ENCODE data around the gene ZNF366.

ZNF366 gene

DNA sequence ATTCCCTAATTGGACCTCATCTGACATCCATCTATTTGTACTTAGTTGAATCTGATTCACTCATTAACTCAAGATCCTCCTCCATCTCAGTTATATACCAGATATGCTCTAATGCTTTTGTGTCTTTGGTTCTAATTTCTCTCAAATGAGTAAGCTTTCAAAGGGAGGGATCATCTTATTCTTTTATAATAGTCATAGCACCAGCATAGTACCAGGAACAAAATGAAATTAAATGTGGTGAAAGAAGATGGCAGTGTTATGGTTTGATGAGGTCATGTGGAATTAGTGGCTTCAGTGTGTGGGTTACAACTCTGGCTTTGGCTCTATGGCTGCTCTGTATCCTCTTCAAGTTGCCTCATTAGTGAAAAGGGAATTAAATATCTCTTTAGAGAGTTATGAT is 32.5 kb upstream of the ZNF366 start:
- Histone ChIP-seq H3K36me3 (ENCODE audit: control insufficient read depth, insufficient read depth, low read length) (no peaks in the 10 kb centered on the region), H3K9ac (ENCODE audit: low read length) (no peak overlapping the region), H3K4me1 (ENCODE audit: control insufficient read depth, insufficient read depth, low read length) (no peaks in the 10 kb centered on the region), H3K4me3 (ENCODE audit: low read length) (no peak overlapping the region), H3K27me3 (ENCODE audit: control insufficient read depth, insufficient read depth, low read length) (no peaks in the 10 kb centered on the region), H3K27ac (ENCODE audit: low read depth, low read length) (no peak overlapping the region)

- Histone ChIP-seq H3K4me1 (ENCODE audit: control insufficient read depth, insufficient read depth, low read length) (no peaks in the 10 kb centered on the region), H3K27me3 (ENCODE audit: control insufficient read depth, insufficient read depth, low read length) (no peaks in the 10 kb centered on the region)
Measured at GRCh38 chr5:72539038-72539437, 31.8 kb upstream of the ZNF366 start.

DNA sequence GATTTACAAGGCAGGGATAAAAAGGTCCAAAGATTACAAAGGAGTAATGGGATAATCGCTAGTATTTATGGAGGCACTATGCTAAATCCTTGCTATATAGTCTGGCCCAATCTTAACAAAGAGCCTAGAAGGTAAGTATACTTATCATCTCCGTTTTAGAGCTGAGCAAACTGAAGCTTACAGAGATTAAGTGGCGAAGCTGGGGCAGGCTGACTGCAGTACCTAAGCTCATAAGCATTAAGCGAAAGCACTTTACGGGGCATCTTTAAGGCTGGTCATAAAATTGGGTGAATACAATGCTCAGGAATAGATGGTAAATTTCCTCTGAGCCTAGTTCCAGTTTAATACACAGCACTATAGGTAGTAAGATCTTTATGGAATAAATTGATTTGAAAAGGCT is 30.0 kb upstream of the ZNF366 start:
- H3K4me1 ChIP-seq (ENCODE audit: control insufficient read depth, insufficient read depth, low read length) = no peaks in the 10 kb centered on the region
- no peak overlapping the region for H3K27ac ChIP-seq (ENCODE audit: low read depth, low read length)
- H3K4me3 ChIP-seq (ENCODE audit: low read length) = no peak overlapping the region
- H3K36me3 ChIP-seq (ENCODE audit: control insufficient read depth, insufficient read depth, low read length) = no peaks in the 10 kb centered on the region
- no peak overlapping the region for H3K9ac ChIP-seq (ENCODE audit: low read length)
- H3K27me3 ChIP-seq (ENCODE audit: control insufficient read depth, insufficient read depth, low read length) = no peaks in the 10 kb centered on the region

More at GRCh38 chr5:72539038-72539437, 31.8 kb upstream of the ZNF366 start:
- H3K27ac ChIP-seq (ENCODE audit: low read depth, low read length) = no peak overlapping the region
- no peaks in the 10 kb centered on the region for H3K36me3 ChIP-seq (ENCODE audit: control insufficient read depth, insufficient read depth, low read length)
- H3K9ac ChIP-seq (ENCODE audit: low read length) = no peak overlapping the region
- H3K4me3 ChIP-seq (ENCODE audit: low read length) = no peak overlapping the region

GRCh38 chr5:72531496-72532190 is 24.4 kb upstream of the ZNF366 start:
- Histone ChIP-seq H3K4me3 (ENCODE audit: low read length) (no peak overlapping the region), H3K36me3 (ENCODE audit: control insufficient read depth, insufficient read depth, low read length) (no peaks in the 10 kb centered on the region)

GRCh38 chr5:72530196-72530595 is 23.0 kb upstream of the ZNF366 start:
- H3K9ac ChIP-seq (ENCODE audit: low read length) = no peak overlapping the region
- H3K36me3 ChIP-seq (ENCODE audit: control insufficient read depth, insufficient read depth, low read length) = no peaks in the 10 kb centered on the region
- no peaks in the 10 kb centered on the region for H3K4me1 ChIP-seq (ENCODE audit: control insufficient read depth, insufficient read depth, low read length)
- H3K4me3 ChIP-seq (ENCODE audit: low read length) = no peak overlapping the region
- no peaks in the 10 kb centered on the region for H3K27me3 ChIP-seq (ENCODE audit: control insufficient read depth, insufficient read depth, low read length)
- no peak overlapping the region for H3K27ac ChIP-seq (ENCODE audit: low read depth, low read length)

More at GRCh38 chr5:72531496-72532190, 24.4 kb upstream of the ZNF366 start:
- Histone ChIP-seq H3K4me1 (ENCODE audit: control insufficient read depth, insufficient read depth, low read length) (no peaks in the 10 kb centered on the region), H3K27ac (ENCODE audit: low read depth, low read length) (no peak overlapping the region), H3K27me3 (ENCODE audit: control insufficient read depth, insufficient read depth, low read length) (no peaks in the 10 kb centered on the region), H3K9ac (ENCODE audit: low read length) (no peak overlapping the region)

- Histone ChIP-seq H3K9ac (ENCODE audit: low read length) (no peak overlapping the region), H3K4me3 (ENCODE audit: low read length) (no peak overlapping the region), H3K36me3 (ENCODE audit: control insufficient read depth, insufficient read depth, low read length) (no peaks in the 10 kb centered on the region), H3K27ac (ENCODE audit: low read depth, low read length) (no peak overlapping the region), H3K4me1 (ENCODE audit: control insufficient read depth, insufficient read depth, low read length) (no peaks in the 10 kb centered on the region), H3K27me3 (ENCODE audit: control insufficient read depth, insufficient read depth, low read length) (no peaks in the 10 kb centered on the region)
Measured at GRCh38 chr5:72529383-72529782, 22.2 kb upstream of the ZNF366 start.

GRCh38 chr5:72525816-72526215 is 18.6 kb upstream of the ZNF366 start:
- Histone ChIP-seq H3K4me3 (ENCODE audit: low read length) (no peak overlapping the region), H3K27me3 (ENCODE audit: control insufficient read depth, insufficient read depth, low read length) (no peaks in the 10 kb centered on the region), H3K36me3 (ENCODE audit: control insufficient read depth, insufficient read depth, low read length) (no peaks in the 10 kb centered on the region), H3K4me1 (ENCODE audit: control insufficient read depth, insufficient read depth, low read length) (no peaks in the 10 kb centered on the region), H3K9ac (ENCODE audit: low read length) (no peak overlapping the region), H3K27ac (ENCODE audit: low read depth, low read length) (no peak overlapping the region)

DNA sequence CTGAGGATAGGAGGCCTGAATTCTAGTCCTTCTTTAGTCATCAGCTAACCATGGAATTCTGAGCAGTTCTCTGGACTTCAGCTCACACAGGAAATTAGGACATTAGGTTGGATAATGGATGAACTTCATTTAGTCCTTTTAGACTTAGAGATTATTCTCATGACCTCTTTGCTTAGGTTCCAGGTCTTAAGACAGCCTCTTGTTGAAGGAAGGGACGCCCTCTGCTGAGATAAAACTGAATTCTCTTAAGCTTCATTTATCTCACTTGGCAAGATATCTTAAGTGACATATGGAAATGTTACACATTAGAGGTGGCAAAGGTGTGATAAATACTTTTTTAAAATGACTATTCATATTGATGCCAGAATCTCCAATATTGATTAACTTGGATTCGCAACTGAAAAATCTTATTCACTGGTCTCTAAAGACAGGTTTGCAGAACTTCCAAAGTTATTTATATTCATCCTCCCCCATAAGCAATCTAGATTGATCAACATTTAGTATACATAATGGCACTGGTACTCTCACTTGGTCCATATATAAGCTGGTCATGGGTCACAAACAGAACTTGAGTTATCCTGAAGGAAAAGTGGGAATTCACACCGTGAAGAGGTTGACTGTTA is 16.9 kb upstream of the ZNF366 start:
- H3K27me3 ChIP-seq (ENCODE audit: control insufficient read depth, insufficient read depth, low read length) = no peaks in the 10 kb centered on the region
- H3K4me1 ChIP-seq (ENCODE audit: control insufficient read depth, insufficient read depth, low read length) = no peaks in the 10 kb centered on the region
- H3K9ac ChIP-seq (ENCODE audit: low read length) = no peak overlapping the region
- H3K27ac ChIP-seq (ENCODE audit: low read depth, low read length) = no peak overlapping the region
- H3K4me3 ChIP-seq (ENCODE audit: low read length) = no peak overlapping the region
- H3K36me3 ChIP-seq (ENCODE audit: control insufficient read depth, insufficient read depth, low read length) = no peaks in the 10 kb centered on the region

- Histone ChIP-seq H3K4me1 (ENCODE audit: control insufficient read depth, insufficient read depth, low read length) (no peaks in the 10 kb centered on the region), H3K9ac (ENCODE audit: low read length) (no peak overlapping the region), H3K27ac (ENCODE audit: low read depth, low read length) (no peak overlapping the region), H3K27me3 (ENCODE audit: control insufficient read depth, insufficient read depth, low read length) (no peaks in the 10 kb centered on the region), H3K4me3 (ENCODE audit: low read length) (no peak overlapping the region), H3K36me3 (ENCODE audit: control insufficient read depth, insufficient read depth, low read length) (no peaks in the 10 kb centered on the region)
Measured at GRCh38 chr5:72522607-72523006, 15.4 kb upstream of the ZNF366 start.

- no peak overlapping the region for H3K27ac ChIP-seq (ENCODE audit: low read depth, low read length)
- no peaks in the 10 kb centered on the region for H3K27me3 ChIP-seq (ENCODE audit: control insufficient read depth, insufficient read depth, low read length)
Measured at GRCh38 chr5:72519111-72519510, 11.9 kb upstream of the ZNF366 start.

DNA sequence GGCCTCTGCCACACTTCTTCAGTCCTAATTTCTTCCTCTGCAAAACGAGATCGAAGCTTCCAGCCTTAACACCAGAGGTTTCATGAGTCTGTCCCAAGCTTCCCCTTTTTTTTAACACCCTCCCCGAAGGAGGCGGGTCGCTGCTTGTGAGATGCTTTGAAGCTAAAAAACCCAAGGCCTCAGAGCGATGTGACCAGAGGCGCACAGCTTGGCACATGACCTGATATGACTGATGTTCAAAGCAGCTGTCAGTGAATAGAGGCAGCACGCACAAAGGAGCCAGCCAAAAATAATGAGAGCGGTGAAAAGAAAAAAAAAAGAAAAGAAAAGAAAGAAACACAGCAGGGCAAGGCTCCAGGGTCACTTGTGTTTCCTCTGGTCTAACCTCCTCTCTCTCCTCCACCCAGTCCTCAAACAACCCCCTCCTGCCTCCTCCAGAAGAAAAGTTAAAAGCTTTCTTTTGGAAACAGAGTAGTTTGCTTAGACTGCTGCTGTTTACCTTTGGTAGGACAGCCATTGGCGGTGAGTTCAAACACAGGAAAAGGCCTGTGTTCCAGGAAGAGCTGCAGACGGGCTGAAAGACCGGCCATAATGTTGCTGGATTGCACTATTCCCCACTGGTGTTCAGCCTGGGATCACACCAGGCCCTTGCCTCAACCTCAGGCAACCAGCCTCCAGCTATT is 10.9 kb upstream of the ZNF366 start:
- H3K4me1 ChIP-seq (ENCODE audit: control insufficient read depth, insufficient read depth, low read length) = no peaks in the 10 kb centered on the region
- no peak overlapping the region for H3K4me3 ChIP-seq (ENCODE audit: low read length)
- H3K9ac ChIP-seq (ENCODE audit: low read length) = no peak overlapping the region
- no peak overlapping the region for H3K27ac ChIP-seq (ENCODE audit: low read depth, low read length)
- no peaks in the 10 kb centered on the region for H3K36me3 ChIP-seq (ENCODE audit: control insufficient read depth, insufficient read depth, low read length)
- no peaks in the 10 kb centered on the region for H3K27me3 ChIP-seq (ENCODE audit: control insufficient read depth, insufficient read depth, low read length)

More at GRCh38 chr5:72519111-72519510, 11.9 kb upstream of the ZNF366 start:
- H3K4me3 ChIP-seq (ENCODE audit: low read length) = no peak overlapping the region
- H3K36me3 ChIP-seq (ENCODE audit: control insufficient read depth, insufficient read depth, low read length) = no peaks in the 10 kb centered on the region
- H3K9ac ChIP-seq (ENCODE audit: low read length) = no peak overlapping the region
- no peaks in the 10 kb centered on the region for H3K4me1 ChIP-seq (ENCODE audit: control insufficient read depth, insufficient read depth, low read length)

GRCh38 chr5:72516916-72517315 is 9.7 kb upstream of the ZNF366 start:
- Histone ChIP-seq H3K4me3 (ENCODE audit: low read length) (no peak overlapping the region), H3K27me3 (ENCODE audit: control insufficient read depth, insufficient read depth, low read length) (no peaks in the 10 kb centered on the region), H3K27ac (ENCODE audit: low read depth, low read length) (no peak overlapping the region), H3K9ac (ENCODE audit: low read length) (no peak overlapping the region), H3K4me1 (ENCODE audit: control insufficient read depth, insufficient read depth, low read length) (no peaks in the 10 kb centered on the region), H3K36me3 (ENCODE audit: control insufficient read depth, insufficient read depth, low read length) (no peaks in the 10 kb centered on the region)
